ENCODE results near the gene FCHSD2.
A peak's percentile ranks its signal among the peaks of the same experiment; 100 is the strongest.

DNA sequence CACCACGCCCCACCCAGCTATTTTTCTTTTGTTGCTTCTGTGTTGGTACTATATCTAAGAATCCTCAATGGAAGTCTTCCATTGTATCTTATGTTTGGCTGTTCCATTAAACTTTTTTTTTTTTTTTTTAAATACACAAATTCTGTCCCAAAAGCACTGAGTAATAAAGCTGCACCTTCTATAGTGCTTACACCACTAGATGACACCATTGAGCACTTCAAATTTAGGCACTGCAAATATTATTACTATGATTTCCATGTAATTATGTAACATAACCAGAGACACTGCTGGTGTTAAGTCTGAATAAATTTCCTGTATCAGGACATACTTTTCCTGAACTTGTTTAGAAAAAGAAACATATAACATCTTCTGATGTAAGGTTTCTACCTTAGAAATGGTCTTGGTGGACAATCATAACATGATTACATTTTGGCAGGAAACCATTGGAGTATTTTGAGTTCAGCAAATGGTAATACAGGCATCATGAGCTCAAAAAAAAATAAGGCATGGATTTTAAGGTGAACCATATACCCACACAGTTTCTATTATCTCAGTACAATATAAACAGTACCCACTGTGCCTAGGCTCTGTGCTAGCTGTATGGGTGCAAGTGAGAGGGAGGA lies 217.4 kb downstream of the FCHSD2 start:
- peak in 5 of 6 experiments; percentile 57 to 66 (median 60) for TF ChIP-seq CTCF (IDR thresholded peaks at IDR 0.05)
- no peak for TF ChIP-seq POLR2A (IDR thresholded peaks at IDR 0.05)
